Posterior cingulate gyrus (tissue), 11 donors: ENCODE data around the gene TSPAN18.
A peak's percentile ranks its signal among the peaks of the same experiment; 100 is the strongest.

ENCODE experiments used
- DNase-seq, 10 donors: peaks; one replicate each; pipeline versions ENCODE4 v3.0.0 to v3.0.0-alpha.2; 2020 to 2021; ENCODE audit warnings: mixed read lengths in 3 of 10
- intact Hi-C: fragments of 100-400 bp; cut with DNase I; formaldehyde crosslinking; loops from one replicate; pipeline ENCODE4 v1.15.1; 2023

TSPAN18 gene

GRCh38 chr11:44734843-44735381, 8.2 kb downstream of the TSPAN18 start:
- intact Hi-C loops = no loop called here
- no peak for DNase-seq

GRCh38 chr11:44736791-44737190, 10.0 kb downstream of the TSPAN18 start:
- intact Hi-C loops = no loop called here
- DNase-seq = no peak

- intact Hi-C loops = no loop called here
Measured at GRCh38 chr11:44737245-44738085, 10.7 kb downstream of the TSPAN18 start.

GRCh38 chr11:44738791-44739190, 12.0 kb downstream of the TSPAN18 start:
- intact Hi-C loops = no loop called here

More at GRCh38 chr11:44737245-44738085, 10.7 kb downstream of the TSPAN18 start:
- DNase-seq = no peak

GRCh38 chr11:44740967-44741366, 14.2 kb downstream of the TSPAN18 start:
- DNase-seq = no peak
- intact Hi-C loops = no loop called here

More at GRCh38 chr11:44738791-44739190, 12.0 kb downstream of the TSPAN18 start:
- DNase-seq = no peak

GRCh38 chr11:44741976-44742375, 15.2 kb downstream of the TSPAN18 start:
- DNase-seq = no peak
- intact Hi-C loops = no loop called here

- intact Hi-C loops = no loop called here
- DNase-seq = no peak
Measured at GRCh38 chr11:44742508-44743246, 15.9 kb downstream of the TSPAN18 start.

- intact Hi-C loops = no loop called here
- DNase-seq = no peak
Measured at GRCh38 chr11:44743326-44743725, 16.6 kb downstream of the TSPAN18 start.

- DNase-seq = no peak
- intact Hi-C loops = no loop called here
Measured at GRCh38 chr11:44743959-44744557, 17.3 kb downstream of the TSPAN18 start.

- intact Hi-C loops = no loop called here
- DNase-seq = peak; percentile 30 to 93 (median 70)
Measured at GRCh38 chr11:44746894-44747293, 20.1 kb downstream of the TSPAN18 start.

GRCh38 chr11:44747316-44747715, 20.6 kb downstream of the TSPAN18 start:
- intact Hi-C loops = no loop called here
- no peak for DNase-seq

- no peak for DNase-seq
- intact Hi-C loops = no loop called here
Measured at GRCh38 chr11:44747836-44748235, 21.1 kb downstream of the TSPAN18 start.

GRCh38 chr11:44748606-44749005, 21.8 kb downstream of the TSPAN18 start:
- no peak for DNase-seq

GRCh38 chr11:44749189-44749588, 22.4 kb downstream of the TSPAN18 start:
- no peak for DNase-seq

More at GRCh38 chr11:44748606-44749005, 21.8 kb downstream of the TSPAN18 start:
- intact Hi-C loops = no loop called here

GRCh38 chr11:44750551-44751465, 24.0 kb downstream of the TSPAN18 start:
- DNase-seq = peak in 2 of 10 donors; percentile 22 to 72
- intact Hi-C loops = no loop called here

More at GRCh38 chr11:44749189-44749588, 22.4 kb downstream of the TSPAN18 start:
- intact Hi-C loops = no loop called here

- DNase-seq = no peak
- intact Hi-C loops = no loop called here
Measured at GRCh38 chr11:44752300-44752699, 25.5 kb downstream of the TSPAN18 start.

GRCh38 chr11:44752713-44753112, 26.0 kb downstream of the TSPAN18 start:
- no peak for DNase-seq
- intact Hi-C loops = no loop called here

- DNase-seq = no peak
- intact Hi-C loops = no loop called here
Measured at GRCh38 chr11:44753961-44754645, 27.3 kb downstream of the TSPAN18 start.

- no peak for DNase-seq
- intact Hi-C loops = no loop called here
Measured at GRCh38 chr11:44754876-44755555, 28.3 kb downstream of the TSPAN18 start.
